A549 treated with RU486 at 1 μM for 4 hours (cell line): ENCODE measurements around the gene GID8. TPM values are rescaled to one million over a fixed set of nuclear protein-coding genes. Genes with fewer than 3 reads are reported as not detected.

Source experiments
- total RNA-seq: library from RNA; stranded (reverse); fragments of 200-300 nt; extraction: Qiagen RNA extraction; gene quantifications from 5 replicates; pipeline ENCODE4 v1.2.3, GENCODE V29; 2022; ENCODE audit warnings: low read depth

The GID8 gene
- 20.2 to 22.6 TPM (median 22.0 TPM) in 5 replicates for total RNA-seq

GRCh38 chr20:62938105-62938888, at the start of gene GID8:
Gene GID8, plus strand, starts transcription at chr20:62938147. Its CDS starts 3,356 bp downstream, at chr20:62941503.

GRCh38 chr20:62926229-62927127, 11.5 kb upstream of the GID8 start, which contains the start of gene DIDO1:
Gene DIDO1, minus strand, starts transcription at chr20:62926505.

GRCh38 chr20:62952373-62952967, 14.5 kb downstream of the GID8 start, which contains the start of gene SLC17A9:
Gene SLC17A9, plus strand, starts transcription at chr20:62952709. Its CDS starts 122 bp downstream, at chr20:62952831.

Other genes starting within 250 kb of the GID8 start
- 0.08 to 0.27 TPM (median 0.16 TPM) in 5 replicates for gene NTSR1, start 229.3 kb upstream of the GID8 start, total RNA-seq
- 22.7 to 25.6 TPM (median 24.4 TPM) in 5 replicates for gene MRGBP, start 141.7 kb upstream of the GID8 start, total RNA-seq
- gene OGFR, start 133.3 kb upstream of the GID8 start, total RNA-seq: 38.9 to 51.2 TPM (median 44.8 TPM) in 5 replicates
- gene COL9A3, start 121.1 kb upstream of the GID8 start, total RNA-seq: 0.18 to 0.87 TPM (median 0.43 TPM) in 5 replicates
- 3.5 to 4.9 TPM (median 4.8 TPM) in 5 replicates for gene TCFL5, start 76.3 kb upstream of the GID8 start, total RNA-seq
- 18.3 to 25.1 TPM (median 23.2 TPM) in 5 replicates for gene DIDO1, start 11.6 kb upstream of the GID8 start, total RNA-seq
- 0.02 to 0.43 TPM (median 0.25 TPM) in 3 of 5 replicates, not detected in the others for gene SLC17A9, start 14.6 kb downstream of the GID8 start, total RNA-seq
- gene BHLHE23, start 68.8 kb downstream of the GID8 start, total RNA-seq: not detected in 5 replicates